HCEC 1CT (cell line): ENCODE results near the gene NRXN2.
A peak's percentile ranks its signal among the peaks of the same experiment; 100 is the strongest.

Source experiments
- DNase-seq: peaks from one replicate; pipeline ENCODE4 v3.0.0-alpha.2; 2017

Gene NRXN2

DNA sequence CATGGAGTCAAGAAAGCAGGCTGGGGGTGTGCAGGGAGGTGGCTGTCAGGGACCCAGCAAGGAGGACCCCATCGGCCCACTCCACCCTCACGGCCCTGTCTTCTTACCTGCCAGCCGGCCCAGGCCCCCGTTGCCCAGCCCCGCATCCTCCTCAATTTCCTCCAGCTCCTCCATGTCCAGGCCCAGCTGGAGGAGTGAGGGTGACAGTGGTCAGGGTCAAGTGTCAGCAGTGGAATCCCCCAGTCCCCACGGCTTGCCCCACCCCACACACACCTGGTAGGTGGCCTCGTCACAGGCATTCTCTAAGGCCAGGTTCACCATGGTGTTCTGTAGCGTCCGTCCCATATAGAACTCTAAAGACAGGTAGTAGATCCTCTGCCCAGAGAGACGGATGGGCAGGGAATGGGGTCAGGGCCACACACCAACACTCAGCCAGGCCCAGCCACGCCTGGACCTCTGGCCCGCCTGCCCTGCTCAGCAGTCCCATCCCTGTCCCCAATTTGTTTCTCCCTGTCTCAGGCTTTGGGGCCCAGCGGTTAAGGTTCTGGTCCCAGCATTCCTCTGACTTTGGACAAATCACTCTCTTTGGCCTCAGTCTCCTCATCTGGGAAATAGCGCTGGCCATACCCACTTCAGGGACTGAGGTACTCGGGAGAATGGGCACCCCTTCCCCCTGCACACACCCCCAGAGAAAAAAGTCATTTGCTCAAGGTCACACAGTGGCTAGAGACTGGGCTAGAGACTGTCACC lies 35.5 kb upstream of the NRXN2 start:
- DNase-seq, result no peak

DNA sequence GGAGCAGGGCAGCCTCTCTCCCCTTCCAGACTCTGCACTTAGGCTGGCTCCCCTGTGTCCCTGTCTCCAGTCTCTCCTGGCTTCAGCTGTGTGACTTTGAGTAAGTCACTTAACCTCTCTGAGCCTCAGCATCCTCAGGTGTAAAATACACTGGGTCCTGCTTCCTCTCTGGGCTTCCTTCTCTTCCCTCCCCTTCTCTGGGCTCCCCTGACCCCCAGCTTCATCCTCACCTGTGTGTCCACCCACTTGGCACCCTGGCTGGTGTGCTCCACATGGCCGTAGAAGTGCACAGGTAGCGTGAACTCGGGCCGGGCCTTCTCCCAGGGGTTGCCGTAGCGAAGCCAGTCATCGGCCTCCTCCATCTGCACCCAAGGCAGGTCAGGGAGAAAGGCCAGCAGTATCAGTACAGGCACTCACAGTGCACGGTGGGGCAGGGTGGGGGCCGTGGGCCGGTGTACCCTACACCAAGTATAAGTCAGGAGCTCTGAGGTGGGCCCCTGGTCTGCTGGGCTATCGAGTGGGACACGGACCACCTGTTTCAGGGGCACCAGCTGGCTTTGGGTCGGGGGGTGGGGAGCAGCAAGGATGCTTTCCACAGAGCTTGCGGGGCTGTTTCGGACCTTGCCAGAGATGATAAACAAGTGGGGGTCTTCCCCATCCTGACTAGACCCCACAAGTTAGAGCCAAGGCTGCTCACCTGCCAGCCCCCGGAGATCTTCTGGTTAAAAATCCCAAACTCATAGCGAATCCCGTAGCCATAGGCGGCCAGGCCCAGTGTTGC lies 34.7 kb upstream of the NRXN2 start:
- DNase-seq, result no peak

- no peak for DNase-seq
Observed at GRCh38 chr11:64755681-64756361, 32.8 kb upstream of the NRXN2 start.

- no peak for DNase-seq
Observed at GRCh38 chr11:64754919-64755662, 32.1 kb upstream of the NRXN2 start.

DNA sequence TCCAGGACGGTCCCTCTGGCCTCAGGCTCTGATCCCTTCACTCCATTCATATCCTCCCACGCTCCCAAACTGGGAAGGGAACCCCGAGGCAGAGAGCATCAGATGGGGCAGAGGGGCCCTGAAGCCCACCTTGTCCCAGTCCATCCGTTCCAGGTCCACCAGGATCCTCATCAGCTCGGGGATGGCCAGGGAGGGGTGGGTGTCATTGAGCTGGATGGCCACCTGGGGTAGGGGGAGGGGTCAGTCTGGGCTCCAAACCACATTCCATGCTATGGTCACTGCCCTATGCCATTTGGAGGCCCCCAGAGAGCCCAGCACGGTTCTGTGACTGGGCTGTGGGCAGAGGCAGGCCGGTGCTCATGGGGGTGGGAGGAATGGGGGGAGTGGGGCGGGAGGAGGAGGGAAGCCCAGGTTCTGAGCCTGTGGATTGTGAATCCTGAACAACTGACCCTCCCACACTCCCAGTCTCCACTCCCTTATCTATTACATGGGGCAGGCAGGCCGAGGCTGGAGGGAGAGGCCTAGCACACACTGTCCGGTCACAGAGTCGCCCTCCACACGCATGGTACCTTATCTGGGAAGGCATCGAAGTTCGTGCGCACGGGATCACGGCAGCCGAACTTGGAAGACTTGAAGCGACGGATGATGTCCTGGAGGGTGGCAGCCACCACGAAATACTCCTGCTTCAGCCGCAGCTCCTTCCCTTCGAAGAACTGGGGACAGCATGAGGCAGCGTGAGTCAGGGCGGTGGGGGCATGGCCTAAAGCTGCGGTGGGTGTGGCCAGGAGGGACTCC lies 31.3 kb upstream of the NRXN2 start:
- DNase-seq, result no peak

- DNase-seq, result no peak
Observed at GRCh38 chr11:64753380-64754123, 30.6 kb upstream of the NRXN2 start.

DNA sequence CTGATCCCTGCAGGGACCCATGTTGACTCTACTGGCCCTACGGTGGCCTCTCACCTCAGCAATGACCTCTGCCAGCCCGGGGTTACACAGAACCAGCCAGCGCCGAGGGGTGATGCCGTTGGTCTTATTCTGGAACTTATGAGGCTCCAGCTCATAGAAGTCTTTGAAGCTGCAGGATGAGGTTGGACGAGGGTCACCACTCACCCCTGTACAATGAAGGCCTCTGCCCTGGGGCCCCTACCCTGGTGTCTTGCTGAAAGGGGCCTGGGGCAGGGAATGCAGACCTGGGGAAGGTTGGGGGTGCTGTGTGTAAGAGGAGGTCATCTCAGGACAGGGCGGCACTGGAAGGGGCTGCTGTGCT lies 30.0 kb upstream of the NRXN2 start:
- DNase-seq, result no peak

GRCh38 chr11:64752175-64752970 lies 29.4 kb upstream of the NRXN2 start:
- no peak for DNase-seq

DNA sequence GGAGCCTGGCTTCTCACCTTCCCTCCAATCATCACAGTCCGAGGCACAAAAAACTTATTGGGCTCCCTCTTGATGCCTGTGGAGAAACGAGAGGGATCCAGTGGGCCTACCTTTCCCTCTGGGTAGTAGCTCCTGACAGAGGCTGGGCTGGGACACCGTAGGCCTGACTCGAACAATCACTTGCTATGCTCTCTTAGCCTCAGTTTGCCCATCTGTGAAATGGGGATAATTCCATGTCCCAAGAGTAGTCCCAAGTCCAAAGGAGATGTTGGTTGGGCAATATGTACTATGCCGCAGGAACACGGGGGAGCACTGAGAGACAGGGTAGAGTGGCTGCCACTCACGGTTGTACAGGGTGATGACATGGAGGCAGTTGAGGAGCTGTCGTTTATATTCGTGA lies 28.6 kb upstream of the NRXN2 start:
- DNase-seq, result no peak

GRCh38 chr11:64751136-64751535 lies 28.1 kb upstream of the NRXN2 start:
- DNase-seq, result no peak

- DNase-seq, result no peak
Observed at GRCh38 chr11:64750361-64751054, 27.5 kb upstream of the NRXN2 start.

DNA sequence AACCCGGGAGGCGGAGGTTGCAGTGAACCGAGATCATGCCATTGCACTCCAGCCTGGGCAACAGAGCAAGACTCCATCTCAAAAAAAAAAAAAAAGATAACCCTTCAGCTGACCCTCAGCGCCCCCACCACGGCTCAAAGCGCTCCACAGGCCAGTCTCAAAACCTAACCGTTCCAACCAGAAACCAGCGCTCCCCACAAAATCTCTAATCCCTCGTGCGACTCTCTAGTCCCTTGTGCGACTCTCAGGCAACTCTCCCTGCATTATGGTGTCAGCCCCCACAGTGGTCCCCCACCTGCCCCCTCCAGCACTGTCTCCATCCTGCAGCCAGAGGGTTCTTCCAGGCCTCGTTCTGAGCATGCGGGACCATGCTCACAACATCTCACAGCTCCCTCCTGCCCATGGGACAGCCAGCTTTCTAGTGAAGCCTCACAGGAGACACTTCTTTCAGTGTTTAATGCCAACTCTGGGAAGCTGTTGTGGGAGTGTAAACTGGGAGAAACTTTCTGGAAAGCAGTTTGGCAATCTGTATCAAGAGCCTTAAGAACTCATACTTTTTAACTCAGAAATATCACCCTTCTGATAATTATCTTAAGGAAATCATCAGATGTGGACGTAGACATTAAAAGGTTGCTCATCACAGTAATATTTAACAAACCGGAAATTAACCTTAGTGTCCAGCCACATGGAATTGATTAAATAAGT lies 25.1 kb upstream of the NRXN2 start:
- no peak for DNase-seq

- no peak for DNase-seq
Observed at GRCh38 chr11:64746486-64746885, 23.5 kb upstream of the NRXN2 start.

DNA sequence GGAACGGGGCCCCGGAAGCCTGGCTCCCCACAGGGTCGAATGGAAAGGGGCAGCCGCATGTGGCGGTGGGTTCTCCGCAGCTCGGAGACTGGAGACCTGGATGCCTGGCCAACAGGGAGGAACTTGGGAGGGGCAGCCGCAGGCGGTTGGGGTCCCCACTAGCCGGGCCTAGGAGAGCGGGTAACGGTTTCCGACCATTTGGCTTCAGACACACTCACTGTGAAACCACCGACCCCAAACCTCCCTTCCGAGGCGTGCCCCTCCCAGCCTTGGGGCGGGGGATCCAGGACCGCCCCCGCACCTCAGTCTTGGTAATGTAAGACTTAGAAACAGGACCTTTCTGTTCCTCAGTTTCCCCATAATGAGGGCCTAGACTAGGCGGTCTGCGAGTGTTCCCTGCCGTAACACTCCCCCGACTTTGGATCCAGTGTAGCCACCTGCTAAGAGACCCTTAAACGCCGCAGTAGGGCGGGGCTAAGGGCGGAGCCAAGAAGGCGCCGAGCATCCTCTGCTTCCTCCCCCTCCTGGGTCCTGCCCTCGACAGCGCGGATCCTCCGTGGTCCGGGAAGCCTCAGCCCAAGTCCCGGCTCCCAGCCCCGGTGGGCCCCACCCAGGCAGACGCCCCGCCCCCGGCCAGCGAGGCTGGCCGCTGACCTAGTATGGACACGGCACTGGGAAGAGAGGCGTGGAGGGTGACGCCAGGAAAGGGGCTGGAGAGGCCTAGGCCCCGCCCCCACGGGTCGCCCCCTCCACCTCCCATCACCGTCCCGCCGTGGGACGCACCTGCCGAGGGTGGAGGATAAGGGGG lies 22.7 kb upstream of the NRXN2 start:
- DNase-seq, result peak; percentile 33

DNA sequence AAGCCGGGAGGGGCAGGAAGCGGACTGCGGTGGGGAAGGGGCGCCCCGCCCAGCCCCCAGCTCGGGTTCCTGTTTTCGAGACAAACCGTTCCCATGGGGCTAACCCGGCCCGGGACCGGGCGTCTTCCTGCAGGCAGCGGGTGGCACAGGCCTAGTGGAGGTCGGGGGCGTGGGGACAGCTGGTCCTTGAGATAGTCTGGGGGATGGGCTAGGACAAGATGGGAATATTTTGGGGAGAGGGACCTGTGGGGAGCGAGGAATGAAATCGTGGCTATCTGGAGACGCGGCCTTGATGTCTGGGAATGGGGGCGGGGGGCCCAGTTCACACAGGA lies 22.2 kb upstream of the NRXN2 start:
- no peak for DNase-seq

DNA sequence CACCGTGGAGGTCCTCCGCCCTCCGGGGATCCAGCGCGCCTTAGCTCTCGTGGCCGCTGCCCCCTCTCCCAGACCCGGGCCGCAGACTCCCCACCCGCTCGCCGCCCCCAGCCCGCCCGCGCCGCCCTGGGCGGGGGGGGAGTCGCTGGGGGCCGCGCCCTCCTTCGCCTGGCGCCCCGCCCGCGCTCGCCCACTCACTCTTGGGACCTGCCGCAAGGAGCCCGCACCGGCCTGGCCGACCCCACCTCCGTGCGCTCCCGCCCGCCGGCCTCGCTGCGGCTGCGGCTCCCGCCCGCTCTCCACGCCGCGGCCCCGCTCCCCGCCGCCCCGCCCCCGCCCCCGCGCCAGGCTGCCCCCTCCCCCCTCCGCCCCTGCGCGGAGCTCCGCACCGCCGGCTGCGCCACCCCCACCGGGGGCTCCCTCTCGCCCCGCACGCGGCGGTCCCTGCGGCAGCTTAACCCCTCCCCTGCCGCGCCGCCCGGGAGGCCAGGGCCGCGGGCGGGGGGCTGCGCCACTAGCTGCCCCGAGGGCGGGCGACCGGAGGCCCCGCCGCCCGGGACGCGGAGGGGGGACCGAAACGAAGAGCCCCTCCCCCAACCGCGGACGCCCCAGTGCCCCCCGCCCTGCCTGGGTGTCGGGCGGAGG lies 21.7 kb upstream of the NRXN2 start:
- no peak for DNase-seq

DNA sequence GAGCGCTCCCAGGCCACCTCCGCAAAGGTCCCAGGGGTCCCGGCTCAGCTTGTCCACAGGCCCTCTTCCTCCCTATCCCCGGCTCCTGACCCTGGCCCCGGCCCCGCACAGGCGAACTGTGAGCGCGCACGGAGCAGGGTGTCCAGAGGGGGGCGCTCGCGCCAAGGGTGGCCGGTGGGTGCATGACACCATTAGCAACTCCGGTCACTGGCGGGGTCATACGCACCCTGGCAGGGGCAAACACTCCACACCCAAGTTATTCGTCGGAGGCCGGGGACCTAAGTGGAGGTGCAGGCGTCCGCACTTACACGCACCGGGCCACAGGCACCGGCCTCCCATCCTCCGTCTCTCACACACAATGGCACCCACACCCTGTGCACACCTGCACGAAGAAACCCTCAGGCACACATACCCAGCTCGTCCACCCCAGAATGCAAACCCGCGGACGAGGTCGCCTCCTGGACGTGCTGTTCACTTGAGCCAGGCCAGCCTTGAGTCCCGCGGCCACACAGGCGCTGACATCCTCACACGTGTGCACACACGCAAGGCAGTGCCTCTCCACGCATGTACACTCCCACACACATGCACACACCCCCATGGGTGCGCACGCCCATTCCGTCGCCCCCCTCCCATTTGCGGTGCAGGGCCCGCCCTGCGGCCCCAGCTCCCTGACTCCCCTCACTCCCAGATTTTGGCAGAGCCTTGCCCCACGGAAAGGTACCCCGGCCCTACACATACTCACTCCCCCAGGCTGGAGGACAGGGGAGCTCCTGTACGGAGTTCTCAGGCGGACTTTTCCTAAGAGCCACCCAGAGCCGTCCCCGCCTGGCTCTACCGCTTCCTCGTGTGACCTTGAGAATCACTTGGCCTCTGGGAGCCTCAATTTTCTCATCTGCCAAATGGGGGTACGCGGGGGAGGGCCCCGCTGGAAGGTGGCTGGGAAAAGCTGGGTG lies 20.9 kb upstream of the NRXN2 start, which contains the start of gene RASGRP2:
Gene RASGRP2, minus strand, starts transcription at position 552 of the 953 bp plus-strand sequence. CDS start 1,276 bp downstream, outside the sequence.
- no peak for DNase-seq
